T-helper 1 cell treated with Interleukin-12 subunit alpha and Interleukin-12 subunit beta and Interleukin-4 antibody, amounts not matched to agents 30 ng/mL and 1 ng/mL, for 36 hours (primary cell): ENCODE data around the gene PCDHB13. TPM values are rescaled to one million over a fixed set of nuclear protein-coding genes. Genes with fewer than 3 reads are reported as not detected.
"Not testable (repeated sequence)": the region's sequence is repeated elsewhere in the genome, so short reads cannot be mapped to it uniquely, and the experiment has no call there.

Experiments used
- intact Hi-C: fragments of 100-400 bp; cut with micrococcal nuclease; formaldehyde crosslinking; loops from one replicate; pipeline ENCODE4 v1.15.1; 2024
- total RNA-seq: library from RNA; stranded (reverse); gene quantifications from 2 replicates; pipeline ENCODE4 v1.2.3, GENCODE V29; 2022

PCDHB13 gene
- not detected in 2 replicates for total RNA-seq

GRCh38 chr5:141213656-141214339 lies at the start of gene PCDHB13:
TSS of gene PCDHB13 (plus strand) at chr5:141213919. CDS start at chr5:141214124, 205 bp downstream.
- intact Hi-C loops = loop anchor here (2.0 kb wide), 1 partner anchor 35 kb away; no protein-coding TSS in a partner anchor

- intact Hi-C loops = no loop called here
Observed at GRCh38 chr5:141172381-141173204, 41.1 kb upstream of the PCDHB13 start, which contains the start of gene PCDHB7. TSS of gene PCDHB7 (plus strand) at chr5:141172644. CDS start at chr5:141172836, 192 bp downstream.

GRCh38 chr5:141174291-141175104 lies 39.2 kb upstream of the PCDHB13 start:
- intact Hi-C loops = not testable (repeated sequence)

DNA sequence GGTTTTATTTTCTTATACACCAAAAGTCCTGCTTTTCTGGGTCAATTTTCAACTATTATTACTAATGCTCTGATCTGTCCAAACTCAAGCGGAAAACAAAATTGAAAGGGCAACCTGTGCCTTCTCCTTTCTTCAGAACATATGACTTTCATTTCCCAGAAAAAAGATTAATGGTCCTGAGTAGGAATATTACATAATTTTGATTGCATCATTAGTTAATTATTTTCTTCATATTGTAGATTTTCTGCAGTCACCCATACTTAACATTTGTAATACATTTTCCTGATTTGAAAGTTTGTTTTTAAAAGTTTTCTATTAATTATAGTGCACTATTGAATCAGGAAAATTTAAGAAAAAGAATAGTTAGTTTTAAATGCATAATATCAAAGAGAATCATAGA lies 37.8 kb upstream of the PCDHB13 start:
- intact Hi-C loops = no loop called here

GRCh38 chr5:141177577-141178191 lies 36.0 kb upstream of the PCDHB13 start, which contains the start of gene PCDHB8:
TSS of gene PCDHB8 (plus strand) at chr5:141177790. CDS start at chr5:141178035, 245 bp downstream.
- intact Hi-C loops = loop anchor here (2.0 kb wide), 1 partner anchor 37 kb away; no protein-coding TSS in a partner anchor

DNA sequence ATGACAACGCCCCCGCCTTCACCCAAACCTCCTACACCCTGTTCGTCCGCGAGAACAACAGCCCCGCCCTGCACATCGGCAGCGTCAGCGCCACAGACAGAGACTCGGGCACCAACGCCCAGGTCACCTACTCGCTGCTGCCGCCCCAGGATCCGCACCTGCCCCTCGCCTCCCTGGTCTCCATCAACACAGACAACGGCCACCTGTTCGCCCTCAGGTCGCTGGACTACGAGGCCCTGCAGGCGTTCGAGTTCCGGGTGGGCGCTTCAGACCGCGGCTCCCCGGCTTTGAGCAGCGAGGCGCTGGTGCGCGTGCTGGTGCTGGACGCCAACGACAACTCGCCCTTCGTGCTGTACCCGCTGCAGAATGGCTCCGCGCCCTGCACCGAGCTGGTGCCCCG lies 34.3 kb upstream of the PCDHB13 start:
- intact Hi-C loops = loop anchor here (2.0 kb wide), 1 partner anchor 35 kb away; no protein-coding TSS in a partner anchor

DNA sequence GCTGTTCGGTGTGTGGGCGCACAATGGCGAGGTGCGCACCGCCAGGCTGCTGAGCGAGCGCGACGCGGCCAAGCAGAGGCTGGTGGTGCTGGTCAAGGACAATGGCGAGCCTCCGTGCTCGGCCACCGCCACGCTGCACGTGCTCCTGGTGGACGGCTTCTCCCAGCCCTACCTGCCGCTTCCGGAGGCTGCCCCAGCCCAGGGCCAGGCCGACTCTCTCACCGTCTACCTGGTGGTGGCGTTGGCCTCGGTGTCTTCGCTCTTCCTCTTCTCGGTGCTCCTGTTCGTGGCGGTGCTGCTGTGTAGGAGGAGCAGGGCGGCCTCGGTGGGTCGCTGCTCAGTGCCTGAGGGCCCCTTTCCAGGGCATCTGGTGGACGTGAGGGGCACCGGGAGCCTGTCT lies 33.8 kb upstream of the PCDHB13 start:
- intact Hi-C loops = loop anchor here (2.0 to 10.0 kb wide), 2 partner anchors 35 to 335 kb away; partner anchors contain the start of genes PCDHA8 and PCDHA9

DNA sequence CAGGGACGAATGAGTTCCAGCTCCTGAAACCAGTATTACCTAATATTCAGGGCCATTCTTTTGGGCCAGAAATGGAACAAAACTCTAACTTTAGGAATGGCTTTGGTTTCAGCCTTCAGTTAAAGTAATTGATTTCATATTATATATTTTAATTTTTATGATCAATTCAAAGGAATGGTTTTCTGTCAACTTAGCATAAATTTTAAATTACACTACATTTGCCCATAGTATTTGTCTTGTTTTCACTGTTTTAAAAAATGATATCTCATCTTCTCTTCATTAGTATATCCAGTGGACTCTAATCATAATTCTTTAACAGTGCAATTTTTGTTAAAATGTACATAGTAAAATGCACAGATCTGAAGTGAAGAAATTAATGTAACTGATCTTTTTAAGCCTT lies 33.4 kb upstream of the PCDHB13 start:
- intact Hi-C loops = loop anchor here (10.0 kb wide), 1 partner anchor 336 kb away; the partner anchor contains the start of genes PCDHA8 and PCDHA9

DNA sequence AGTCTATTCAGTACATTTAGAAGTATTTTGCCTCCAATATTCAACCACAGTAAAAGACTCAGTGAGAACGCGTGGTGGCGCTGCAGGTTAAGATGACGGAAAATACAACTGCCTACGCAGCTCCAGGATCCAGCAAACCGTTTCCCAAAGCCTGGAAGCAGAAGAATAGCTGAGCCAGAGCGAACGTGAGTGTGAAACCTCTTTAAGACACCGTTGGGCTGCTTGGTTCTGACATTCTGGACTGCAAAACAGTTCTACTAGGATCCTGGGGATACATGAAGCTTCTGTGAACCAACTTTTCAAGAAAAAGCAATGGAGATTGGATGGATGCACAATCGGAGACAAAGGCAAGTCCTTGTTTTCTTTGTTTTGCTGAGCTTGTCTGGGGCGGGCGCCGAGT lies 31.5 kb upstream of the PCDHB13 start, which contains the start of gene PCDHB16:
Gene PCDHB16 (plus strand): TSS at position 140 of the 400 bp plus-strand sequence. CDS start 173 bp downstream, at position 313.
- intact Hi-C loops = loop anchor here (10.0 kb wide), 1 partner anchor 337 kb away; the partner anchor contains the start of genes PCDHA8 and PCDHA9

- intact Hi-C loops = loop anchor here (10.0 kb wide), 1 partner anchor 339 kb away; the partner anchor contains the start of genes PCDHA8 and PCDHA9
Observed at GRCh38 chr5:141184117-141184855, 29.4 kb upstream of the PCDHB13 start.

- intact Hi-C loops = loop anchor here (5.0 to 10.0 kb wide), 2 partner anchors 342 to 370 kb away; partner anchors contain the start of genes PCDHA8 and PCDHA9
Observed at GRCh38 chr5:141186897-141187512, 26.7 kb upstream of the PCDHB13 start, which contains the start of gene PCDHB9. TSS of gene PCDHB9 (plus strand) at chr5:141187161. CDS start at chr5:141187319, 158 bp downstream.

DNA sequence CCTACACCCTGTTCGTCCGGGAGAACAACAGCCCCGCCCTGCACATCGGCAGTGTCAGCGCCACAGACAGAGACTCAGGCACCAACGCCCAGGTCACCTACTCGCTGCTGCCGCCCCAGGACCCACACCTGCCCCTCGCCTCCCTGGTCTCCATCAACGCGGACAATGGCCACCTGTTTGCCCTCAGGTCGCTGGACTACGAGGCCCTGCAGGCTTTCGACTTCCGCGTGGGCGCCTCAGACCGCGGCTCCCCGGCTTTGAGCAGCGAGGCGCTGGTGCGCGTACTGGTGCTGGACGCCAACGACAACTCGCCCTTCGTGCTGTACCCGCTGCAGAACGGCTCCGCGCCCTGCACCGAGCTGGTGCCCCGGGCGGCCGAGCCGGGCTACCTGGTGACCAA lies 25.0 kb upstream of the PCDHB13 start:
- intact Hi-C loops = loop anchor here (5.0 to 10.0 kb wide), 2 partner anchors 344 to 369 kb away; partner anchors contain the start of genes PCDHA8 and PCDHA9

GRCh38 chr5:141189131-141189530 lies 24.6 kb upstream of the PCDHB13 start:
- intact Hi-C loops = loop anchor here (5.0 to 10.0 kb wide), 2 partner anchors 344 to 368 kb away; partner anchors contain the start of genes PCDHA8 and PCDHA9

DNA sequence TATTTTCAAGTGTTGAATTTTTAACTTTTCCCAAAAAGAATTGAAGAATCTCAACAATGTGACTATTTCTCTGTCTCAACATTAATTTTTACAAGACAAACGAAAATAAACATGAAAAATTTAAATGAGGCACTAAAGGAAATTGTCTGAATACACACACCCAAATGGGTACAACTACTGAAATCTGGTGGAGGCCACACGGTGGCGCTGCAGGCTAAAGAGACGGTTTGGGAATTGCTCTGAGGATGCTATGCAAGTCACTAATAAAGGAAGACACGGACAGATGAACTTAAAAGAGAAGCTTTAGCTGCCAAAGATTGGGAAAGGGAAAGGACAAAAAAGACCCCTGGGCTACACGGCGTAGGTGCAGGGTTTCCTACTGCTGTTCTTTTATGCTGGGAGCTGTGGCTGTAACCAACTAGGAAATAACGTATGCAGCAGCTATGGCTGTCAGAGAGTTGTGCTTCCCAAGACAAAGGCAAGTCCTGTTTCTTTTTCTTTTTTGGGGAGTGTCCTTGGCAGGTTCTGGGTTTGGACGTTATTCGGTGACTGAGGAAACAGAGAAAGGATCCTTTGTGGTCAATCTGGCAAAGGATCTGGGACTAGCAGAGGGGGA lies 21.5 kb upstream of the PCDHB13 start, which contains the start of gene PCDHB10:
Gene PCDHB10 (plus strand): TSS at position 244 of the 616 bp plus-strand sequence. CDS start 200 bp downstream, at position 444.
- intact Hi-C loops = loop anchor here (10.0 kb wide), 1 partner anchor 173 kb away; the partner anchor contains the start of gene PCDHGA5

GRCh38 chr5:141194332-141194731 lies 19.4 kb upstream of the PCDHB13 start:
- intact Hi-C loops = loop anchor here (10.0 kb wide), 1 partner anchor 170 kb away; the partner anchor contains the start of gene PCDHGA5

GRCh38 chr5:141196363-141196762 lies 17.4 kb upstream of the PCDHB13 start:
- intact Hi-C loops = loop anchor here (10.0 kb wide), 1 partner anchor 168 kb away; the partner anchor contains the start of gene PCDHGA5
